Measurements from ENCODE around the gene CALHM4.

- TF ChIP-seq BHLHE40 (IDR thresholded peaks at IDR 0.05; ENCODE audit: low read depth, low read length) (no peak), RCOR1 (IDR thresholded peaks at IDR 0.05; ENCODE audit: insufficient replicate concordance, low read length) (no peak), CTCF (conservative IDR thresholded peaks at IDR 0.05; ENCODE audit: low read depth, low read length) (no peak), CEBPB (IDR thresholded peaks at IDR 0.05; ENCODE audit: low read depth, low read length) (no peak), POLR2A (IDR thresholded peaks at IDR 0.05; ENCODE audit: low read depth, low read length) (no peak), MXI1 (IDR thresholded peaks at IDR 0.05; ENCODE audit: borderline replicate concordance, low read depth, low read length) (no peak), MAFK (IDR thresholded peaks at IDR 0.05; ENCODE audit: low read depth, low read length) (no peak), ELK1 (IDR thresholded peaks at IDR 0.05; ENCODE audit: borderline replicate concordance, low read depth, low read length) (no peak), RAD21 (IDR thresholded peaks at IDR 0.05; ENCODE audit: low read length) (no peak), SMC3 (IDR thresholded peaks at IDR 0.05; ENCODE audit: low read depth, low read length) (no peak), NFE2L2 (IDR thresholded peaks at IDR 0.05; ENCODE audit: low read depth, low read length) (no peak)
Measured at GRCh38 chr6:116595247-116595646, 41.7 kb downstream of the CALHM4 start.
